Endothelial cell of umbilical vein (primary cell): ENCODE data around the gene FIBCD1. TPM values are rescaled to one million over a fixed set of nuclear protein-coding genes. Genes with fewer than 3 reads are reported as not detected.

Experiments used
- BruUV-seq: library from RNA; stranded (reverse); fragments of 400-500 nt; replicated peaks from 2 replicates; lab custom pipeline; 2021; lab: Mats Ljungman, UMichigan
- CTCF ChIA-PET: fragments of 300-600, 350-600 bp; sonication (Branson Sonifier 250); formaldehyde crosslinking; loops from one replicate; lab custom pipeline; 2021; ENCODE audit warnings: antibody characterized with exemption, inconsistent platforms; lab: Charles Lee
- POLR2A ChIA-PET: fragments of 300-600, 350-600 bp; sonication (Branson Sonifier 250); formaldehyde crosslinking; loops from one replicate; lab custom pipeline; 2021; ENCODE audit warnings: antibody characterized with exemption, inconsistent platforms; lab: Charles Lee
- DNase-seq: peaks from one replicate; pipeline ENCODE4 v3.0.0-alpha.2; 2011; ENCODE audit warnings: low read depth, low spot score
- FAIRE-seq: peaks from 2 replicates; lab custom pipeline; 2011; peaks lifted over from hg19 to GRCh38; lab: Jason Lieb, UNC
- H2AFZ ChIP-seq: 2 replicates; pipeline ENCODE4 v1.6.0; 2012; ENCODE audit warnings: low read depth, low read length, control low read depth, inconsistent platforms
- H3K27ac ChIP-seq: 2 replicates; pipeline ENCODE4 v1.5.1; 2011; ENCODE audit warnings: low read depth, mild to moderate bottlenecking, control low read depth, low read length, moderate library complexity; ENCODE audit not compliant: insufficient read depth
- H3K27me3 ChIP-seq, 2 experiments: 2 replicates each; pipeline versions ENCODE4 v1.6.0 to v1.6.1; 2011; ENCODE audit warnings: low read length in 2 of 2, mixed read lengths in 1 of 2; ENCODE audit not compliant: control insufficient read depth in 2 of 2, insufficient read depth in 2 of 2
- H3K36me3 ChIP-seq, 2 experiments: 2 replicates in 1 of 2; 3 replicates in 1 of 2; pipeline ENCODE4 v1.5.1; 2011; ENCODE audit warnings: low read length in 2 of 2, mild to moderate bottlenecking in 1 of 2, moderate library complexity in 1 of 2; ENCODE audit not compliant: control insufficient read depth in 2 of 2, insufficient read depth in 2 of 2; ENCODE audit errors: extremely low read depth in 1 of 2
- H3K4me1 ChIP-seq: 3 replicates; pipeline ENCODE4 v1.5.1; 2011; ENCODE audit warnings: mild to moderate bottlenecking, low read length; ENCODE audit not compliant: control insufficient read depth, insufficient read depth; ENCODE audit errors: extremely low read depth
- H3K4me2 ChIP-seq: 2 replicates; pipeline ENCODE4 v1.6.1; 2011; ENCODE audit warnings: low read length, control low read depth, mixed read lengths; ENCODE audit not compliant: insufficient read depth
- H3K4me3 ChIP-seq, 3 experiments: fragments of 200-600 bp in 1 of 3; sonication (generic), shearing (Covaris generic) in 1 of 3; replicated peaks in 1 of 3; 2 replicates each; pipeline ENCODE4 v1.5.1; 2011 to 2016; ENCODE audit warnings: control low read depth in 3 of 3, low read length in 3 of 3, mild to moderate bottlenecking in 2 of 3, inconsistent platforms in 1 of 3, low read depth in 1 of 3, moderate library complexity in 1 of 3; ENCODE audit not compliant: insufficient read depth in 1 of 3
- H3K79me2 ChIP-seq: 2 replicates; pipeline ENCODE4 v1.6.0; 2012; ENCODE audit warnings: low read length, inconsistent platforms; ENCODE audit not compliant: control insufficient read depth, insufficient read depth
- H3K9ac ChIP-seq: replicated peaks from 2 replicates; pipeline ENCODE3; 2011; ENCODE audit warnings: low read length, control low read depth; ENCODE audit not compliant: insufficient read depth; ENCODE audit errors: extremely low read depth
- H3K9me1 ChIP-seq: replicated peaks from 3 replicates; pipeline ENCODE4 v1.6.0; 2011; ENCODE audit warnings: mild to moderate bottlenecking, low read length; ENCODE audit not compliant: control insufficient read depth, insufficient read depth; ENCODE audit errors: extremely low read depth
- H3K9me3 ChIP-seq: replicated peaks from 2 replicates; pipeline ENCODE4 v1.5.1; 2012; ENCODE audit warnings: low read length, inconsistent platforms; ENCODE audit not compliant: control insufficient read depth, insufficient read depth
- H4K20me1 ChIP-seq: replicated peaks from 2 replicates; pipeline ENCODE3; 2011; ENCODE audit warnings: mild to moderate bottlenecking, low read length; ENCODE audit not compliant: control insufficient read depth, insufficient read depth; ENCODE audit errors: extremely low read depth
- CTCF ChIP-seq, 2 donors: IDR thresholded peaks; 1 replicate in 1 of 2; 2 replicates in 1 of 2; pipeline ENCODE4 v1.5.1; 2011; ENCODE audit warnings: low read length in 2 of 2, mild to moderate bottlenecking in 2 of 2, moderate library complexity in 2 of 2, control low read depth in 1 of 2, inconsistent platforms in 1 of 2, low read depth in 1 of 2; ENCODE audit not compliant: insufficient read depth in 1 of 2; ENCODE audit errors: extremely low read depth in 1 of 2
- EZH2 ChIP-seq: IDR thresholded peaks from 2 replicates; pipeline ENCODE4 v1.6.1; 2012; ENCODE audit warnings: borderline replicate concordance, low read depth, mild to moderate bottlenecking, moderate library complexity, low read length, inconsistent platforms; ENCODE audit not compliant: severe bottlenecking
- FOS ChIP-seq: IDR thresholded peaks from 2 replicates; pipeline ENCODE4 v1.6.1; 2011; ENCODE audit warnings: mild to moderate bottlenecking, low read length, moderate library complexity, borderline replicate concordance; ENCODE audit not compliant: insufficient read depth
- GATA2 ChIP-seq: IDR thresholded peaks from 2 replicates; pipeline ENCODE4 v1.7.0; 2011; ENCODE audit warnings: low read depth, mild to moderate bottlenecking, moderate library complexity, mixed read lengths, low read length; ENCODE audit not compliant: insufficient read length, insufficient read depth
- MAX ChIP-seq: IDR thresholded peaks from 2 replicates; pipeline ENCODE4 v1.6.1; 2011; ENCODE audit not compliant: insufficient read depth, insufficient read length
- MYC ChIP-seq: IDR thresholded peaks from one replicate; pipeline ENCODE4 v1.6.1; 2011; ENCODE audit warnings: mild to moderate bottlenecking, low read depth, low read length
- POLR2A ChIP-seq: IDR thresholded peaks from 2 replicates; pipeline ENCODE4 v1.6.1; 2012; ENCODE audit warnings: low read depth, mild to moderate bottlenecking, control low read depth, low read length
- POLR2AphosphoS5 ChIP-seq: IDR thresholded peaks from 2 replicates; pipeline ENCODE4 v1.6.1; 2012; ENCODE audit warnings: low read depth, mild to moderate bottlenecking, control low read depth, low read length, moderate library complexity; ENCODE audit not compliant: insufficient read depth
- dilution Hi-C: fragments of 300-500 bp; cut with MboI; formaldehyde crosslinking; loops from one replicate; pipeline ENCODE4 v1.15.0; 2019; ENCODE audit warnings: low sequenced_read_pairs; ENCODE audit not compliant: extremely low pct_ligation_motif_present
- intact Hi-C: fragments of 100-400 bp; cut with micrococcal nuclease; formaldehyde crosslinking; loops from one replicate; pipeline ENCODE4 v1.10.0; 2022
- polyA plus RNA-seq, 4 experiments: library from polyadenylated mRNA; depleted of rRNA in 3 of 4; stranded (reverse) in 3 of 4; unstranded in 1 of 4; fragments of >200 nt; gene quantifications; 2 replicates each; pipeline versions ENCODE4 v1.2.1 to v1.2.3, GENCODE V29; 2011 to 2012; ENCODE audit warnings: missing spikeins in 1 of 4
- total RNA-seq: library from RNA; stranded (reverse); gene quantifications from 2 replicates; pipeline ENCODE4 v1.2.3, GENCODE V29; 2021

FIBCD1 gene
- total and polyA plus RNA-seq, 2 donors (not counting 3 experiments of a cell fraction or from before 2014, with no cell fraction given), result 0.14 TPM; not detected in 1

DNA sequence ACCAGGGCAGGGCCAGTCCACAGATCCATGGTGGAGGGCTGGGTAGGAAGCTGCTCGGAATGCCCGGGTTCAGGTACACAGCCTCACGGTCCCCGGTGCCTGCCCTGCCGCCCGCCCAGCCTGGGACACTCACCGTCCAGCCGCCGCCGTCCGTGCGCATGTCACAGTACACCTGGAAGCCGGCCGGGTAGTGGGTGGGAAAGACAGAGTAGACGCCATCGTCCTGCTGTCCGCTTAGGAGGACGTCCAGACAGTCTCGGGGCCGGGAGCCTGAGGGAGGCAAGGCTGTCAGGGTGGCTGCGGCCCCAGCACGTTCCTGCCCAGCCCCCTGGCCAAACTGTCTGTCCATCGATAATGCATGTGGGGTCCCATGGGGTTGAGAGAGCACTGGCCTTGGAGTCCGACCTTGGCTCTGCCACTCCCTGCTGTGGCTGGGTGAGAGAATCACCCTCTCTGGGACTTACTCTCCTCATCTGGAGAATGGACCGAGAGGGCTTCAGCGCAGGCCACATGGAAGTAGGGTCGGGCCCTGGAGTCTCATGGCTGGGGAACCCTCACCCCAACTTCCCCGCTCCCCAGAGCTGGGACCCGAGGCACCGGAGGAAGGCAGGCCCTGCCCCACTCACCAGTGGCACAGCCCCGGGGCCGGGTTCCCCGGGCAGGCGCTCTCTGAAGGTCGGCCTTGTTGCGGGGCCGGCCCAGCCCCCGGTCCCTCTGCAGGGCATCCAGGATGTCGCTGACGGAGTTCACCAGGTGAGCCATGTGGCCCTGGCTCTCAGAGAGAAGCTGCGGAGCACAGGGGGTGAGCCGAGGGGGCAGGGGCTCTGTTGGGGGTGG, 15.2 kb downstream of the FIBCD1 start:
- peaks cover 7% of the 10 kb centered on the region for H3K4me1 ChIP-seq
- DNase-seq, result no peak
- TF ChIP-seq MYC (no peak), POLR2A (no peak), FOS (no peak), CTCF (IDR thresholded peaks at IDR 0.05; ENCODE audit: extremely low read depth in 1 of 2, insufficient read depth in 1 of 2, low read depth in 1 of 2, low read length in 2 of 2) (no peak), GATA2 (no peak), MAX (no peak), POLR2AphosphoS5 (no peak), EZH2 (no peak)
- H3K9me3 ChIP-seq, result no peaks in the 10 kb centered on the region
- H3K4me2 ChIP-seq, result no peak overlapping the region
- peaks cover 0 to 3% of the 10 kb centered on the region in 2 experiments for H3K27me3 ChIP-seq
- no peaks in the 10 kb centered on the region for H3K79me2 ChIP-seq
- FAIRE-seq, result no peak
- no peak overlapping the region for H3K27ac ChIP-seq
- intact Hi-C loops (no loop called here), dilution Hi-C loops (no loop called here)
- H3K9me1 ChIP-seq, result no peaks in the 10 kb centered on the region
- CTCF ChIA-PET, result interaction anchor here (1.7 kb wide), 1 partner anchor 75 kb away, joined by 4 read pairs; no protein-coding TSS in a partner anchor
- POLR2A ChIA-PET, result no interaction called here
- no peak overlapping the region for H2AFZ ChIP-seq
- no peak overlapping the region for H3K9ac ChIP-seq
- no TSS peak for BruUV-seq
- no peak overlapping the region for H3K4me3 ChIP-seq
- no peaks in the 10 kb centered on the region for H4K20me1 ChIP-seq
- H3K36me3 ChIP-seq, result no peaks in the 10 kb centered on the region
